Spleen (tissue), 7 donors: Measurements from ENCODE around the gene ITPR1.

Experiments
- CTCF ChIP-seq, 11 experiments: fragments of 200-600 bp in 7 of 11; fragments of 450-650 bp in 4 of 11; sonication (generic) in 4 of 11; IDR thresholded peaks in 8 of 11; conservative IDR thresholded peaks in 3 of 11; 1 replicate in 7 of 11; 2 replicates in 4 of 11; pipeline versions ENCODE4 v1.4.0 to v1.8.0; 2016 to 2021; ENCODE audit warnings: antibody characterized with exemption in 11 of 11, inconsistent platforms in 4 of 11, mild to moderate bottlenecking in 1 of 11
- POLR2A ChIP-seq, 3 donors: fragments of 450-650 bp; IDR thresholded peaks; one replicate each; pipeline ENCODE4 v1.5.1; 2017; ENCODE audit warnings: antibody characterized with exemption in 3 of 3, mild to moderate bottlenecking in 1 of 3
- donor health status: DM: no; HTN: no; CAD: no; lungs with moderate emphysema.
- donor health status: DM: no; HTN: no; CAD: no.
- donor health status: DM: no; HTN: no; CAD: no.

GRCh38 chr3:4752201-4753072, 259.3 kb downstream of the ITPR1 start:
- TF ChIP-seq POLR2A (IDR thresholded peaks at IDR 0.05) (no peak), CTCF (IDR thresholded peaks at IDR 0.05 in 8 of 11, conservative IDR thresholded peaks at IDR 0.05 in 3 of 11) (no peak)
